ENCODE data around the gene AFAP1L1.

AFAP1L1 gene

GRCh38 chr5:149367972-149368645 lies 96.5 kb downstream of the AFAP1L1 start:
- Histone ChIP-seq H3K4me3 (no peak overlapping the region), H3K27ac (peak overlapping the region in 1 of 2 donors; percentile 68)
- peak; percentile 71 for DNase-seq (ENCODE audit: low spot score)
- TF ChIP-seq, protein P1, sequence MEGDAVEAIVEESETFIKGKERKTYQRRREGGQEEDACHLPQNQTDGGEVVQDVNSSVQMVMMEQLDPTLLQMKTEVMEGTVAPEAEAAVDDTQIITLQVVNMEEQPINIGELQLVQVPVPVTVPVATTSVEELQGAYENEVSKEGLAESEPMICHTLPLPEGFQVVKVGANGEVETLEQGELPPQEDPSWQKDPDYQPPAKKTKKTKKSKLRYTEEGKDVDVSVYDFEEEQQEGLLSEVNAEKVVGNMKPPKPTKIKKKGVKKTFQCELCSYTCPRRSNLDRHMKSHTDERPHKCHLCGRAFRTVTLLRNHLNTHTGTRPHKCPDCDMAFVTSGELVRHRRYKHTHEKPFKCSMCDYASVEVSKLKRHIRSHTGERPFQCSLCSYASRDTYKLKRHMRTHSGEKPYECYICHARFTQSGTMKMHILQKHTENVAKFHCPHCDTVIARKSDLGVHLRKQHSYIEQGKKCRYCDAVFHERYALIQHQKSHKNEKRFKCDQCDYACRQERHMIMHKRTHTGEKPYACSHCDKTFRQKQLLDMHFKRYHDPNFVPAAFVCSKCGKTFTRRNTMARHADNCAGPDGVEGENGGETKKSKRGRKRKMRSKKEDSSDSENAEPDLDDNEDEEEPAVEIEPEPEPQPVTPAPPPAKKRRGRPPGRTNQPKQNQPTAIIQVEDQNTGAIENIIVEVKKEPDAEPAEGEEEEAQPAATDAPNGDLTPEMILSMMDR (IDR thresholded peaks at IDR 0.05) = no peak

DNA sequence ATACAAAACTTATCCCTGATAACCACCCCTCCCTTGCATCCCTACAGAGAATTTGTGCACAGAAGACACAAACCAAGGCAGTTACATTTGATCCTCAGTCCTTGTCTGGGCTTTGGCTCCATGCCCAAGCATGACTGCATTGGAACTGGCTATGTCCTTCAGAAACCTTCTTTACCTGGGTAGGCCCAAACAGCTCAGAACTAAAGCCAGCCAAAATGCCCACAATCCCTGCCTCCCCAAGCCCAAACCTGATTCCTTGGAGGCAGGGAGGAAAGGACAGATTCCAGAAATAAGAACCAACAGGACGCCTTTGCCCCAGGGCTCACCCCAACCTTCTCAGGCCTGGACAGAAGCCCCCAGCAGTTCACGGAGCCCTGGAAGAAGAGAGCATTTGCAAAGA lies 99.2 kb downstream of the AFAP1L1 start:
- DNase-seq (ENCODE audit: low spot score) = peak; percentile 62
- TF ChIP-seq, protein P1 (IDR thresholded peaks at IDR 0.05) = no peak
- peak overlapping the region; percentile 63 to 86 for H3K27ac ChIP-seq

GRCh38 chr5:149371296-149371962 lies 99.8 kb downstream of the AFAP1L1 start:
- H3K27ac ChIP-seq = peak overlapping the region; percentile 63 to 86
- no peak overlapping the region for H3K4me3 ChIP-seq
- TF ChIP-seq, protein P1 (IDR thresholded peaks at IDR 0.05) = peak; percentile 42
- DNase-seq (ENCODE audit: low spot score) = peak; percentile 76

More for the DNA sequence above, 99.2 kb downstream of the AFAP1L1 start:
- H3K4me3 ChIP-seq = no peak overlapping the region

- TF ChIP-seq, protein P1 (IDR thresholded peaks at IDR 0.05) = no peak
- no peak overlapping the region for H3K4me3 ChIP-seq
- H3K27ac ChIP-seq = peak overlapping the region; percentile 63 to 86
- peak; percentile 68 for DNase-seq (ENCODE audit: low spot score)
Measured at GRCh38 chr5:149372076-149372795, 100.6 kb downstream of the AFAP1L1 start.

DNA sequence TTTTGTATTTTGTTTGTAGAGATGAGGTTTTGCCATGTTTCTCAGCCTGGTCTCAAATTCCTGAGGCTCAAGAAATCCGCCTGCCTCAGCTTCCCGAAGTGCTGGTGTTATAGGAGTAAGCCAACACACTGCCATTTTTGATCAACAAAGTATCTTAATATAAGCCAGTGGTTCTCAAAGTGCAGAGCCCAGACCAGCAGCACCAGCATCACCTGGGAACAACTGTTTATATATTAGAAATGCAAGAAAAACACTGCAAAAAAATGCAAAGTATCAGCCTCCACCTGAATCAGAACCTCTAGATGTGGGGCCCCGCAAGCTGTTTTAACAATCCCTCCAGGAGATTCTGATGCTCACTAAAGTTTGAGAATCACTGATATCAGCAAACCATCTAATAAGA lies 101.3 kb downstream of the AFAP1L1 start:
- TF ChIP-seq, protein P1 (IDR thresholded peaks at IDR 0.05) = no peak
- peak; percentile 52 for DNase-seq (ENCODE audit: low spot score)
- Histone ChIP-seq H3K4me3 (no peak overlapping the region), H3K27ac (peak overlapping the region; percentile 63 to 86)

GRCh38 chr5:149374303-149374702 lies 102.6 kb downstream of the AFAP1L1 start:
- TF ChIP-seq, protein P1 (IDR thresholded peaks at IDR 0.05) = no peak
- peak overlapping the region in 1 of 2 donors; percentile 86 for H3K27ac ChIP-seq
- H3K4me3 ChIP-seq = no peak overlapping the region
- DNase-seq (ENCODE audit: low spot score) = no peak
